Immature natural killer cell (primary cell): ENCODE results near the gene TMEM239. TPM values are rescaled to one million over a fixed set of nuclear protein-coding genes. Genes with fewer than 3 reads are reported as not detected.
A peak's percentile ranks its signal among the peaks of the same experiment; 100 is the strongest.

Experiments
- DNase-seq, 3 donors: peaks; one replicate each; pipeline ENCODE4 v3.0.0; 2022; ENCODE audit warnings: mixed read lengths in 1 of 3
- H3K27ac Mint-ChIP-seq, 6 donors: one replicate each; pipeline ENCODE4 v1.8.0; 2020; ENCODE audit warnings: mixed read lengths in 6 of 6, mild to moderate bottlenecking in 5 of 6, inconsistent platforms in 4 of 6, moderate library complexity in 3 of 6
- H3K27me3 Mint-ChIP-seq, 3 donors: one replicate each; pipeline ENCODE4 v1.8.0; 2020 to 2021; ENCODE audit warnings: low read depth in 3 of 3, mild to moderate bottlenecking in 3 of 3, mixed read lengths in 3 of 3, moderate library complexity in 3 of 3, inconsistent platforms in 1 of 3
- H3K36me3 Mint-ChIP-seq, 3 donors: one replicate each; pipeline ENCODE4 v1.8.0; 2020; ENCODE audit warnings: mixed read lengths in 3 of 3, inconsistent platforms in 2 of 3, mild to moderate bottlenecking in 2 of 3
- H3K4me1 Mint-ChIP-seq, 2 donors: one replicate each; pipeline ENCODE4 v1.8.0; 2020; ENCODE audit warnings: inconsistent platforms in 2 of 2, mild to moderate bottlenecking in 2 of 2, mixed read lengths in 2 of 2, moderate library complexity in 1 of 2
- H3K4me3 Mint-ChIP-seq, 5 donors: one replicate each; pipeline ENCODE4 v1.8.0; 2020; ENCODE audit warnings: mild to moderate bottlenecking in 5 of 5, mixed read lengths in 5 of 5, inconsistent platforms in 3 of 5, moderate library complexity in 3 of 5
- H3K9me3 Mint-ChIP-seq, 6 donors: one replicate each; pipeline ENCODE4 v1.8.0; 2020; ENCODE audit warnings: mild to moderate bottlenecking in 6 of 6, mixed read lengths in 6 of 6, inconsistent platforms in 4 of 6, moderate library complexity in 3 of 6
- polyA plus RNA-seq, 3 donors: library from polyadenylated mRNA; unstranded; fragments of 300-500 nt; fragmentation: Illumina TruSeq; gene quantifications; one replicate each; pipeline ENCODE4 v1.2.3, GENCODE V29; 2021

Gene TMEM239
- polyA plus RNA-seq, 3 donors from 2014 or later: not detected

GRCh38 chr20:2837221-2837960, 21.2 kb downstream of the TMEM239 start:
- no peak for DNase-seq
- peaks cover 9 to 14% (median 9%) of the 10 kb centered on the region in 3 donors for H3K36me3 Mint-ChIP-seq
- peaks cover 17 to 29% of the 10 kb centered on the region in 2 donors for H3K4me1 Mint-ChIP-seq
- no peaks in the 10 kb centered on the region for H3K9me3 Mint-ChIP-seq
- H3K27ac Mint-ChIP-seq: peak overlapping the region in 3 of 6 donors; percentile 62 to 78 (median 70)
- H3K4me3 Mint-ChIP-seq: peak overlapping the region in 2 of 5 donors; percentile 21 to 67
- peaks cover 0 to 15% (median 6%) of the 10 kb centered on the region in 3 donors for H3K27me3 Mint-ChIP-seq

- Mint-ChIP-seq H3K4me3 (peak overlapping the region; percentile 30 to 67 (median 52)), H3K9me3 (no peaks in the 10 kb centered on the region), H3K27me3 (peaks cover 0 to 14% (median 6%) of the 10 kb centered on the region in 3 donors), H3K27ac (peak overlapping the region in 1 of 6 donors; percentile 78), H3K4me1 (peaks cover 20 to 29% of the 10 kb centered on the region in 2 donors), H3K36me3 (peaks cover 9 to 14% (median 9%) of the 10 kb centered on the region in 3 donors)
- no peak for DNase-seq
These were observed 22.1 kb downstream of the TMEM239 start for GRCh38 chr20:2838170-2838797.

GRCh38 chr20:2838847-2839671, 22.9 kb downstream of the TMEM239 start:
- H3K4me1 Mint-ChIP-seq: peaks cover 28 to 32% of the 10 kb centered on the region in 2 donors
- peaks cover 9 to 14% (median 9%) of the 10 kb centered on the region in 3 donors for H3K36me3 Mint-ChIP-seq
- peak overlapping the region; percentile 77 to 92 (median 88) for H3K27ac Mint-ChIP-seq
- H3K4me3 Mint-ChIP-seq: peak overlapping the region; percentile 83 to 89 (median 86)
- H3K9me3 Mint-ChIP-seq: no peaks in the 10 kb centered on the region
- peaks cover 0 to 13% (median 6%) of the 10 kb centered on the region in 3 donors for H3K27me3 Mint-ChIP-seq
- no peak for DNase-seq

- DNase-seq: no peak
- H3K36me3 Mint-ChIP-seq: peaks cover 9 to 14% (median 9%) of the 10 kb centered on the region in 3 donors
- H3K27me3 Mint-ChIP-seq: peaks cover 0 to 12% (median 6%) of the 10 kb centered on the region in 3 donors
- H3K4me3 Mint-ChIP-seq: peak overlapping the region; percentile 83 to 89 (median 86)
- H3K27ac Mint-ChIP-seq: peak overlapping the region; percentile 77 to 92 (median 88)
- peaks cover 35 to 38% of the 10 kb centered on the region in 2 donors for H3K4me1 Mint-ChIP-seq
- no peaks in the 10 kb centered on the region for H3K9me3 Mint-ChIP-seq
These were observed 23.6 kb downstream of the TMEM239 start for GRCh38 chr20:2839732-2840137.

- Mint-ChIP-seq H3K27me3 (peaks cover 0 to 12% (median 6%) of the 10 kb centered on the region in 3 donors), H3K4me3 (peak within 1 kb of the TSS; percentile 89 to 93 (median 91)), H3K4me1 (peaks cover 41 to 43% of the 10 kb centered on the region in 2 donors), H3K27ac (peak within 1 kb of the TSS; percentile 81 to 93 (median 89)), H3K9me3 (no peaks in the 10 kb centered on the region), H3K36me3 (peaks cover 8 to 9% (median 9%) of the 10 kb centered on the region in 3 donors)
- DNase-seq: peak; percentile 85 to 88 (median 88)
These were observed 24.2 kb downstream of the TMEM239 start, which contains the start of the genes PCED1A and VPS16 for GRCh38 chr20:2840138-2840966. Gene PCED1A, minus strand, starts transcription at chr20:2840655. Its CDS starts 743 bp downstream, at chr20:2839912. Gene VPS16, plus strand, starts transcription at chr20:2840745. Its CDS starts 30 bp downstream, at chr20:2840775.

- DNase-seq: no peak
- peaks cover 0 to 8% (median 6%) of the 10 kb centered on the region in 3 donors for H3K27me3 Mint-ChIP-seq
- H3K4me1 Mint-ChIP-seq: peaks cover 42 to 43% of the 10 kb centered on the region in 2 donors
- no peaks in the 10 kb centered on the region for H3K9me3 Mint-ChIP-seq
- peak overlapping the region; percentile 89 to 93 (median 91) for H3K4me3 Mint-ChIP-seq
- peak overlapping the region; percentile 74 to 93 (median 88) for H3K27ac Mint-ChIP-seq
- peaks cover 8 to 9% (median 9%) of the 10 kb centered on the region in 3 donors for H3K36me3 Mint-ChIP-seq
These were observed 24.9 kb downstream of the TMEM239 start for GRCh38 chr20:2840967-2841531.

- Mint-ChIP-seq H3K36me3 (no peaks in the 10 kb centered on the region), H3K4me3 (no peak overlapping the region)
These were observed 29.4 kb downstream of the TMEM239 start for GRCh38 chr20:2845607-2846006.

GRCh38 chr20:2846698-2847097, 30.5 kb downstream of the TMEM239 start:
- H3K4me3 Mint-ChIP-seq: no peak overlapping the region
- no peaks in the 10 kb centered on the region for H3K36me3 Mint-ChIP-seq
- no peak for DNase-seq
- peaks cover 35 to 49% of the 10 kb centered on the region in 2 donors for H3K4me1 Mint-ChIP-seq
- H3K9me3 Mint-ChIP-seq: no peaks in the 10 kb centered on the region
- H3K27ac Mint-ChIP-seq: peak overlapping the region in 3 of 6 donors; percentile 16 to 57 (median 50)
- H3K27me3 Mint-ChIP-seq: peaks cover 0 to 5% (median 1%) of the 10 kb centered on the region in 3 donors

More at GRCh38 chr20:2845607-2846006, 29.4 kb downstream of the TMEM239 start:
- Mint-ChIP-seq H3K4me1 (peaks cover 34 to 45% of the 10 kb centered on the region in 2 donors), H3K27ac (peak overlapping the region in 4 of 6 donors; percentile 10 to 72 (median 42)), H3K27me3 (peaks cover 2 to 4% (median 3%) of the 10 kb centered on the region in 3 donors), H3K9me3 (no peaks in the 10 kb centered on the region)
- DNase-seq: no peak

GRCh38 chr20:2847802-2848201, 31.6 kb downstream of the TMEM239 start:
- peaks cover 3 to 5% (median 3%) of the 10 kb centered on the region in 3 donors for H3K27me3 Mint-ChIP-seq

GRCh38 chr20:2849529-2849928, 33.4 kb downstream of the TMEM239 start:
- Mint-ChIP-seq H3K4me1 (peaks cover 48 to 53% of the 10 kb centered on the region in 2 donors), H3K27me3 (peaks cover 3 to 5% (median 5%) of the 10 kb centered on the region in 3 donors), H3K9me3 (no peaks in the 10 kb centered on the region), H3K36me3 (no peaks in the 10 kb centered on the region), H3K4me3 (no peak overlapping the region), H3K27ac (peak overlapping the region in 3 of 6 donors; percentile 24 to 60 (median 45))
- DNase-seq: no peak

More at GRCh38 chr20:2847802-2848201, 31.6 kb downstream of the TMEM239 start:
- peaks cover 46 to 60% of the 10 kb centered on the region in 2 donors for H3K4me1 Mint-ChIP-seq
- no peaks in the 10 kb centered on the region for H3K36me3 Mint-ChIP-seq
- H3K4me3 Mint-ChIP-seq: no peak overlapping the region
- DNase-seq: no peak
- H3K9me3 Mint-ChIP-seq: no peaks in the 10 kb centered on the region
- peak overlapping the region in 3 of 6 donors; percentile 21 to 75 (median 24) for H3K27ac Mint-ChIP-seq

- no peak for DNase-seq
- Mint-ChIP-seq H3K27me3 (peaks cover 3 to 5% (median 5%) of the 10 kb centered on the region in 3 donors), H3K4me1 (peaks cover 43 to 46% of the 10 kb centered on the region in 2 donors), H3K27ac (peak overlapping the region; percentile 87 to 96 (median 94)), H3K4me3 (peak overlapping the region in 4 of 5 donors; percentile 48 to 68 (median 60)), H3K36me3 (no peaks in the 10 kb centered on the region), H3K9me3 (no peaks in the 10 kb centered on the region)
These were observed 34.9 kb downstream of the TMEM239 start for GRCh38 chr20:2851086-2851485.

GRCh38 chr20:2858591-2858990, 42.4 kb downstream of the TMEM239 start:
- Mint-ChIP-seq H3K4me3 (no peak overlapping the region), H3K27ac (peak overlapping the region in 4 of 6 donors; percentile 5 to 51 (median 26)), H3K27me3 (no peaks in the 10 kb centered on the region), H3K9me3 (no peaks in the 10 kb centered on the region), H3K4me1 (peaks cover 7 to 17% of the 10 kb centered on the region in 2 donors), H3K36me3 (peaks cover 0 to 10% (median 4%) of the 10 kb centered on the region in 3 donors)
- DNase-seq: no peak
